Neural cell (in vitro differentiated cells): Measurements from ENCODE around the gene HYAL1.

Experiments used
- CTCF ChIP-seq: fragments of 450-650 bp; IDR thresholded peaks from 2 replicates; pipeline ENCODE4 v1.5.1; 2014; ENCODE audit warnings: antibody characterized with exemption, mild to moderate bottlenecking, moderate library complexity; ENCODE audit not compliant: poor library complexity, severe bottlenecking
- EZH2 ChIP-seq: fragments of 200-600, 300-800 bp; shearing (Covaris generic), sonication (generic); IDR thresholded peaks from 2 replicates; pipeline ENCODE4 v1.6.1; 2014; ENCODE audit warnings: antibody characterized with exemption, low read length, borderline replicate concordance, mild to moderate bottlenecking; ENCODE audit not compliant: insufficient read depth, poor library complexity, severe bottlenecking
- RAD21 ChIP-seq: fragments of 450-650 bp; conservative IDR thresholded peaks from 2 replicates; pipeline ENCODE4 v1.6.1; 2014; ENCODE audit warnings: antibody characterized with exemption, mild to moderate bottlenecking, moderate library complexity
- REST ChIP-seq: IDR thresholded peaks from 2 replicates; pipeline ENCODE4 v1.6.1; 2012; ENCODE audit warnings: borderline replicate concordance
- TAF1 ChIP-seq: IDR thresholded peaks from 2 replicates; pipeline ENCODE4 v1.6.1; 2012; ENCODE audit warnings: low read depth

GRCh38 chr3:50294089-50294488 lies 9.3 kb downstream of the HYAL1 start:
- TF ChIP-seq CTCF (no peak), REST (no peak), TAF1 (no peak), EZH2 (no peak), RAD21 (no peak)
